ENCODE results near the gene ZBTB44. TPM values are rescaled to one million over a fixed set of nuclear protein-coding genes. Genes with fewer than 3 reads are reported as not detected.

The ZBTB44 gene
- 24.8 and 45.8 TPM in 2 replicates for total RNA-seq (ENCODE audit: low replicate concordance)

- DNase-seq (ENCODE audit: low read depth), result peak; percentile 89
- TF ChIP-seq CTCF (IDR thresholded peaks at IDR 0.05; ENCODE audit: insufficient read depth, low read length), result no peak
- peak within 1 kb of the TSS; percentile 80 for H3K4me3 ChIP-seq (ENCODE audit: low read depth, low read length)
Measured at GRCh38 chr11:130314750-130315285, at the start of gene ZBTB44. ZBTB44 (minus strand) TSS chr11:130314917; CDS start chr11:130261873, 53,044 bp downstream.

- H3K4me3 ChIP-seq (ENCODE audit: low read depth, low read length), result no peak overlapping the region
- no peak for DNase-seq (ENCODE audit: low read depth)
- TF ChIP-seq CTCF (IDR thresholded peaks at IDR 0.05; ENCODE audit: insufficient read depth, low read length), result no peak
Measured at GRCh38 chr11:130359419-130359818, 44.7 kb upstream of the ZBTB44 start.

GRCh38 chr11:130358398-130358797, 43.7 kb upstream of the ZBTB44 start:
- TF ChIP-seq CTCF (IDR thresholded peaks at IDR 0.05; ENCODE audit: insufficient read depth, low read length), result no peak
- H3K4me3 ChIP-seq (ENCODE audit: low read depth, low read length), result no peak overlapping the region
- DNase-seq (ENCODE audit: low read depth), result no peak

- no peak overlapping the region for H3K4me3 ChIP-seq (ENCODE audit: low read depth, low read length)
- no peak for TF ChIP-seq CTCF (IDR thresholded peaks at IDR 0.05; ENCODE audit: insufficient read depth, low read length)
- DNase-seq (ENCODE audit: low read depth), result no peak
Measured at GRCh38 chr11:130347261-130347660, 32.5 kb upstream of the ZBTB44 start.

GRCh38 chr11:130344841-130345240, 30.1 kb upstream of the ZBTB44 start:
- H3K4me3 ChIP-seq (ENCODE audit: low read depth, low read length), result no peak overlapping the region
- DNase-seq (ENCODE audit: low read depth), result no peak
- no peak for TF ChIP-seq CTCF (IDR thresholded peaks at IDR 0.05; ENCODE audit: insufficient read depth, low read length)

- H3K4me3 ChIP-seq (ENCODE audit: low read depth, low read length), result no peak overlapping the region
- no peak for DNase-seq (ENCODE audit: low read depth)
- TF ChIP-seq CTCF (IDR thresholded peaks at IDR 0.05; ENCODE audit: insufficient read depth, low read length), result no peak
Measured at GRCh38 chr11:130340671-130341319, 26.1 kb upstream of the ZBTB44 start.

Measured in fibroblast of the aortic adventitia (primary cell).